GM19025 (cell line): Measurements from ENCODE around the gene MYCBP2.

ENCODE experiments used
- ATAC-seq: cut with Tn5 transposase; IDR thresholded peaks from one replicate; pipeline ENCODE4 v1.9.1; 2021; ENCODE audit warnings: mild to moderate bottlenecking, low read depth, moderate library complexity; ENCODE audit not compliant: unreplicated experiment

Gene MYCBP2

DNA sequence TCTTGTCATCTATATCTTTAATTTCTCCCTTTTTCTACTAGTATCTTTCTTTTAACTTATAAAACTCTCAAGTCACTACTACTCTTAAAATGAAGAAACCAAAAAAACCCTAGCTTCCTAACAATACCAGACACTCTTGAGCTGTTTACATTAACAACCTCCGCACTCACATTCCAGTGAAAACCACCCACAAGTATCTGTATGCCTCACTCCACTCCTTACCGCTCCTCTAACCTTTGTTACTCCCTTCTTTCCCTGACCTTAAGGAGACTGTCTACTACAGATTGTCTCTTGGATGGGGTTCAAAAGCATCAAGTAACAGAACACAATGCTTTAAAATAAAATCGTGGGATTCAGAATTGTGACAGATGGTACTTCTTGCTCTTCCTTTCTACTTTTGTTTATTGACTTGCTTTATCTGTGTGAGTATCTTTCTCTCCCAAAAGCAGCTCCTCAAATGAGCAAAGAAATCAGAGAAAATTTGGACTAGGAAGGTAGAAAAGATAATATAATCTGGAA is 189.9 kb downstream of the MYCBP2 start:
- no peak for ATAC-seq

DNA sequence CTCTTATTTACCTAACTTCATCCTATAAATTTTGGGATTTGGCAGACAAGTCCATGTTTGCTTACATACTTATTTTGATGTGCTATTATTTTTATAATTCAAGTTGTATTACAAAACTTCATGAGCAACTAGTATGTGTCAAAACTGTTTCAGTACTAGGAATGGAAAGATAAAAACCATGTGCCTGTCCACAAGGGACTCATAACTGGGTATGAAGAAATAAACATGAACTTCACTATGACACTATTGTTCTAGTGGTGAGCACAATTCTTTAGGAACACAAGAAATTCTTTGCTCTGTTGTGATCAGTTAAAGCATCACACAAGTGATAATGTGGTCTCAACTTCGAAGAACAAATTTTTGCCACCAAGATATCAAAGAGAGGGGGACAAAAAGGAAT is 202.5 kb downstream of the MYCBP2 start:
- ATAC-seq: no peak

DNA sequence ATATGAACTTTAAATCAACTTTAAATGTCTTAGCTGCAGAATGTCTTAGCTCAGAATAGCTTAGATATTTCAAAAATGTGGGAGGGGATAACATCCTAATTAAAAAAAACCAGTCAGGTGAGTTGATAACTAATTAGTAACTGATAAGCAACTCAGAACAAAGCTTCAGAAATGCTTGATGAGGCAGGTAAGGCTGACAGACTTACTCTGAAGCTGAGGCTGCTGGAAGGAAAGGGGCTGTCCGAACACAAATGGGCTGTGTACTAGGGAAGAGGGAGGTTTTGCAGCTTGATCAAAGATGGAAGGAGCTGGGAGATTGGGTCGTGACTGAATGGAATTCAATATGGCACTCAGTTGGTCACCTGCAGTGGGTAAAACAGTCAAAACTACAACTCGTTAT is 208.8 kb downstream of the MYCBP2 start:
- ATAC-seq: no peak

DNA sequence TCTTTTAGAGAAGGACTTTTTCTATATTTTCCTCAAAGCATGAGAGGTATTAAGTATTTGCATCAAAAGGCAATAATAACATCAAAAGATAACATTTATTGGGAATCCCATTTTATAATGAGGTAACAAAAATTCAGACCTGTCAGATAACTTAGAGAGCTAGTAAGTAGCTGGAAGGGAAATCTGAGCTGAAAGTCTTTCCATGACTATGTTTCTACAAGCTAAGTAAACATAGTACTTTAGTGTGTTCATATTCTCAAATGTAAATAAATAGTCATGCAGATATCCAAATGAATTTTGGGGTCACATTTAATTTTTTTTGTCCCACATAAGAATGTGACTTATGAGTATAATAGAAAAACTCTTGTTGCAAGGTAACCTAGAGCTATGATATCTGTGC is 212.6 kb downstream of the MYCBP2 start:
- ATAC-seq: no peak

DNA sequence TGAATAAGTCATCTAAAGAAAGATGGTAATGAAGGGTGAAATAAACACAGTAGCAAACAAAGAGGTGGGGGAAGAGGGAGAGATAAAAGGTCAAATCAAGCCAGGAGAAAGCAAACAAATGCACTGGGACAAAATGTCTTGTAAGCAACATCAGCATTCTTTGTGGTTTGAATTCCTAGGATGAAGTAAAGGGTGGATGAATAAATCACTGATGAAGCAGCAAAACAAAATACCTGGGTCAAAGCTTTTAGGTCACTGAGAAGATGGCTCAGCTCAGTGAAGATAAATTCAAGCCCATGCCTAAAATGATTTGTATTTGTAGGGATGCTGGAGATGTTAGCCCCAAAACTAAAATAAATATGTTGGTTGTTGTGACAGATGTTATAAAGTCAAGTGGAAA is 213.4 kb downstream of the MYCBP2 start:
- ATAC-seq: no peak

DNA sequence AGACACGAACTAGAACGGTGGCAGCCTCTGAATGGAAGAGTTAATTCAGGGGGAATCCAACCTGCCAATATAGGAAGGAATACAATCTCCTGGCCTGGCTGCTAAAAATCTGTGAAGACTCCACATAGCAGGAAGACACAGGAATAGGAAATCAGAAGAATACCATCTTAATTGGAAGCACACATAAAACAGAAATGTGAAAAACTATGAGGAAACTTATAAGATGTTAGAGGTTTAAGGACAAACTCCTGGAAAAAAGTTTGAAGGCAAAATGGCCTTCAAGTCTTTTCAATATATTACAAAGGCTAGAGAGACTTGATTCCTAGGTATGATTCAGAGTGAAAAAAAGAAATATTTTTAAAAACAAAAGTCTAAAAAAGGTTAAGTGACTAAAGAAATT is 221.8 kb downstream of the MYCBP2 start:
- no peak for ATAC-seq

DNA sequence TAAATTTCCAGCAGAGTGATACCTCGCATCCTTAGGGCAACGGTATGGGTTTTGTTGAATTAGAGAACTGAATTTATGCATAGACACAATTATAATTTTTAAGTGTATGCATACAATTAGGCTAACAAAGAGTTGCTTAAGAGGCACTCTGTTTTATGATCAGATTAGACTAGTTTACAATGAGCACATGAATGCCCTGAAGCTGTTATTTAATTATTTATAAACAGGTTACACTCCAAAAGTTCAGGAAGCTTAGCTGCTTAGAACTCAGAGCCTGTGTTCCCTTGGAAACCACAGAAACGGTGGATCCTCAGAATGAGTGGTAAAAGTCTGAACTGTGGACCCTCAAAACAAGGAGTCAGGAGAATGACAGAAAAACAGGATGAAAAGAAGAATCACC is 227.5 kb downstream of the MYCBP2 start:
- ATAC-seq: no peak

DNA sequence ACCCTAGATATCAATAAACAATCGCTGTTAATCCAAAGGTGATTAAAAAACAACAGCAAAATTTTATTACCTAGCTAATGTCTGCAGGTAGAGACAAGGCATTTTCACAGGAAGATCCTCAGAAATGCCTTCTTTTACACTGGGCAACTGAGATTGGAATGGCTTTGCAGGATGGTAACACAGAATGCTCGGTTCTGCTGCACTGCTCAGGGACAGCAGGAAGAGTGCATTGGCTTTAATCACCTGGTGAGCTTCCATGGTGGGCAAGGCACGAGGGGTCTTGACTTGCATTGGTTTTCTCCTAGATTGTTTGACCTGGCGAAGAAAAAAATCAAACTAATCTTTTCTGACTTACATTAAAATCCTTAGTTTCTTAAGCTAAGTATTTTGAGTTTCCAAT is 231.6 kb downstream of the MYCBP2 start:
- ATAC-seq: no peak

DNA sequence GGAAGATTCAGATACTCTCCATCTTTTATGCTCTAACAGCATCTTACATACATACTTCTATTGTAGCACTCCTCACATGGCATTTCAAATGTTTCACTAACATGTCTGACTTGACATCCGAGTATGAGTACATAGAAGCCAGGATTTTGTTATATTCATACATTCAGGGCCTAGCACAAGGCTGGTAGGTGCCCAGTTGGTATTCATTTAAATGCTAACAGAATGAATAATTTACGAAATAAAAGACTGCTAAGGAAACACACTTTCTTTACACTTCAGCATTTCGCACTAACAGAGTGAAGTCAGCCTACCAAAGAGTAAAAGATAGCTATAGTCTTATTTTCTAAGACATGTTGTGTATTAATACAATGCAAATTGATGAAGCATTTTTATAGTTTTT is 232.1 kb downstream of the MYCBP2 start:
- ATAC-seq: no peak

DNA sequence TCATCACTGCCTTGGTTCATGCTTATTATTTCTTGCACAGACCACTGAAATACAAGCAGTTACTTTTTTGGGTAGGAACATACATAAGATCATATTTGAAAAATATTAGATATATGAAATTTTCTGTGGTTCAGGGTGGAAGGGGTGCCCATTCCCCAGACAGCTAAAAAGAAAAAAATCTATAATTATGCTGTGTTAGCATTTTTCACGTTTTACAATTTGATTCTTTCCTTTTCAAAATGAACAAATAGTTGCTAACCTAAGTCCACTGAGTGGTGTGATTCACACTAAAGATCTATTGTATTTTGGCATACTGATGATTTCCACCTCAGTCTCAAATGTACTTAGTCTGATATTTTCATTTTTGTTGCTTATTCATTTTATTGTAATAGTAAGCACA is 233.2 kb downstream of the MYCBP2 start:
- no peak for ATAC-seq

DNA sequence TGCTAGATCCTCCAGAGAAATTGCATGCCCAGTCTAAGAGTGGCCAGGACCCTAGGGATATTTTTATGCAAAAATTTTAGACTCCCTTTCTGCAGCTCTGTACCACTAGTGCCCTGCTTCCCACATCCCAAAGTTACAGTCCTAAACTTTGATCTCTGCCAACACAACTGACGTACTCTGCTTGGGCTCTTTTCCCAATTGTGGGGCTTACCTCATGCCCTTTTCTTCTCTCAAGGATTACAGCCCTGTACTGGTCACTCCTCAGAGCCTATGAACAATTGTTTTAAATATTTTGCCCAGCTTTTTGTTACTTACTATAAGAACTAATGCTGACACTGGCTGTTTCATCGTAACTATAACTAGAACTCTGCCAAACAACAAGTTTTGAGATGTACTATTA is 242.1 kb downstream of the MYCBP2 start:
- no peak for ATAC-seq

DNA sequence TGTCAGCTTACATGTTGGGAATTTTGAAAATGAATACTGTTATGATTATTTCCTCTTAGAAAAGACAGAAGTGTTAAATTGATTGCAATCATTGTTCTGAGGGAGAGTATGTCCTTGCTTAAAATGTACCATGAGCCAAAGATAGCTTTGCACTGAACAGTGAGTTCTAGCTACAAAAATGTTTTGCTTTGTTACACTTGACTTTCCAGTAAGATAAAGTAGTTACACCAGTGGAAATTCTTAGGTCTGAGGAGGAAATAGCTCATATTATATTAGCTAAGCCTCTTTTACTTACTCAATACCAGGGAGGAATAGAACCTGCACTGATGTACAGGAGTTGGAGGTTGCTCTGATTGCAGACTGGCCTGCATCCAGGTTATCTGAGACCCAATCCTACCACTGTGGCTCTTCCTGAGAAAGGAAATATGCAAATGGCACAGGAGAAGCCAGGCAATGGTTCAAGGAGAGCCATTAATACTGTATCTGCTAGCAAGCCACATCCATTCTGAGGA is 246.9 kb downstream of the MYCBP2 start:
- no peak for ATAC-seq

DNA sequence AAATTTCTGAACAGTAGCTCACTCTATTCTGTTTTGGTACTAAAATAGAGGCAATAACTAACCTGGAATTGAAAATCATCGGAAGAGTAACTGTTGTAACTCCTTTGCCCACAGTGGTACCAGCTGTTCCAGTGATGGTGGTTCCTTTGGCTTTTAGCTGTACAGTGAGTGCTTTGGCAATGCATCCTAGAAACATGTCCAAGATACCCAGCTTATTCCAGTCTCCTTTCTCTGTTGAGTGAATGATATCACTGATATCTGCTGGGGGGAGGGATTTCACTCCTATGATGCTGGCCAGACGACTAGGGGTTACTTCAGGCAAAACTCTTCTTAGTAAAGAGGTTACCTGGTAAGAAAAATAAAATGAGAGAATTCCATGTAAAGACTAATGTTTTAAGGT is 259.4 kb downstream of the MYCBP2 start:
- no peak for ATAC-seq

DNA sequence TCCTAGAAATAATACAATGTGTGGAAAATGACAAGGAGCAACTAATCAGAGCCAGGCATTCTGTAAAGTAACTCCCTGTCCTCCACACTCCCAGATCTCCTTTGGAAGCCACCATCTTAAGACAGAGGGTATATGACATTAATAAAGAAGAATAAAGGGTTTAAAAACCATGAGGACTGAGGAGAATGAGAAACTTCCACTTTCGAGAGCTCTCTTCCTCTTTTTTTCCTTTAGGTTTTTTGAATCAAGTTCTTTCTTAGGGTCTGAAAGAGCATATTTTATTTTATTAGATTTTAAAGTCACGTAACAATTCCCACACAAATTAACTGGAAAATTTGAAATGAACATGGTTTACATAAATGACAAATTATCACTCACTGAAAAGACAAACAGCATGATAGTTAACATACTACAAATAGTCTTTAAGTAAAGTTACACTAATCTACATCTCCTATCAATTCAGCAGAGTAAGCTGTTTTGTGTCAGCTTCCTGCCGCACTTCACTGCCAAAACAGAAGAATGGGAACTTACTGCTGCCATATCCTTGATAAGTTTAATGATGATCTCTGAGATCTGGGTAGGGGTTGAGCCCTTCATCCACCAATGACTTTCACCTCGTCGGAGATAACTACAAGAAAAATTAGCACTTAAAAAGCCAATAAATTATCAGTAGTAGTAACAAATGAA is 261.3 kb downstream of the MYCBP2 start:
- ATAC-seq: no peak

DNA sequence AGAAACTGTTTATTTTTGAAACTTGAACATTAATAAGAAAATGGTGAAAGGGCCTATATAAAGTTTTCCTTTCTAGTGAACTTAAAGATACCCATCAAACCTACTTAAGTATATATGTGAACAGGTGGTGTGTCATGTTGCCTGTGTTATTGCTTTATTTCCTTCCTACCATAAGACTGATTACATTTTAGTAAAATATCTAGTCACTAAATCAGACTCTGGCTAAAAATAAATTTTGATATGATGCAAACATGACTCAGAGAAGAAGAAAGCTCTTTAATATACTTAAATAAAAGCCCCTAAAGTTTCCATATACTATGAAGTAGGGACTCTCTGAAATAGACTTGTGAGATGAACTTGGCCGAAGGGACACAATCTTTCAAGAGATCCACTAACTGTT is 264.8 kb downstream of the MYCBP2 start:
- ATAC-seq: no peak

DNA sequence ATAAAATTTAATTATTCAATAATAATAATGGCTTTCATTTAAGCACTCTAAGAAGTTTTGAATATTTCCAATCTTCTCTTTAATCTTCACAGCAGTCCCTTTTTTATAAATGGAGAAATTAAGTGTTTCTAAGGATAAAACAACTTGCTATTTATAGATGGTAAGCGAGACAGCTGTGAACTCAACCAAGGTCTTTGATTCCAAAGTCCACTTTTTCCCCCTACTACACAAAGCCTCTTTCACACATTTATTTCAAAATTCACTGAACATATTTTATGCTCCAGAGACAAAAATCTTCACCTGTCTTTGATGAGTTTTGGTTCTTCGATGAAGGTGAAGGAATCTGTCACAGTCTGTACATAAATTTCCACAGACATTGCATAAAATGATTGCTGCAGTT is 265.5 kb downstream of the MYCBP2 start:
- no peak for ATAC-seq

DNA sequence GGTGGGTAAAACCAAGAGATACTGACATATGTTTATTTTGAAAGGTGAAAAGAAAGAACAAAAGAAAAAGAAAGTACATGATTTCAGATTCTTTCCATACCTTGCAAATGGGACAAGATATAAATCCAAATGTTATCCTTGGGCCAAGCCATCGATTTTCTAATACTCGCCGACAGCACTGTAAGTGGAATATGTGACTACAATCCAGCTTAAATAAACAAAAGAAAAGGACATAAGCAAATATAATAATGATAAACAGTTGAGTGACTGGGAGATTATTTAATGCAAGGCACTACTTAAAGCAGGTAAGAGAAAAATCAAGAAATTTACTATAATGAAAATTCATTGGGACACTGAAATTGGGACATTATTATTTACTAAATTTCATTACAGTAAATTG is 270.0 kb downstream of the MYCBP2 start:
- no peak for ATAC-seq

DNA sequence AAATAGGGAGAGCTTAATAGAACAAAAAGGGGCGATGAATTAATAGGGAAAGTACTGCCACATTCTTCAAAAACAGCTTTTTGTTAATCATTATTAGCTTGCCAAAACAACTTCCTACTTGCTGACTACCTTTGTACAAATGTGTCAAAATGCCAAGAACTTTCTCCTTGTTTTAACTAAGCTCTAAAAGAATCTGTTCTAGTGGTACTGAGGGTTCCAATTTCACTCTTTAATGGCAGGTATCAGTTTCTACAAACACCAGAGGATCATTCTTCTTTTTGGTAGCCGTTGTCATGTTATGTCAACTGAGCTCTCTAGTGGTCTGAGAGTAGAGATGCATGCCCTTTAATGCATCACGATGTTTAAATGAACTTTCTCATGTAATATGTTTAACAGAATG is 270.5 kb downstream of the MYCBP2 start:
- ATAC-seq: no peak

DNA sequence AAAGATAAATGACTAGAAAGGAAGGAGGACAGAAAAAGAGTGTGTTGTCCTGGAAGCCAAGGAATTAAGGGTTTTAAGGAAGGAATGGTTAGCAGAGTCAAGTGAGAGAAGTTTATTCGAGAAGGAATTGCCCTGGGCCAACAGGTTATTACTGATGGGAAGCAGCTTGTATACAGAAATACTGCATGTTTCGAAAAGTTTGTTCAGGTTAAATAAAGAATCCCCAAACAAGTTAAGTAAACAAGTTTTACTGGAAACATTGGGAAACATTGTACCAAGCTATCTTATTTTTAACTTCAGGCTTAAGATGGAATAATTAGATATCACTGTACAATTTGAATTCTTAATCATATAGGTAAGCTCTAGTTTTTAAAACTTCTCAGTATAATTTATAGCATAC is 271.7 kb downstream of the MYCBP2 start:
- no peak for ATAC-seq

DNA sequence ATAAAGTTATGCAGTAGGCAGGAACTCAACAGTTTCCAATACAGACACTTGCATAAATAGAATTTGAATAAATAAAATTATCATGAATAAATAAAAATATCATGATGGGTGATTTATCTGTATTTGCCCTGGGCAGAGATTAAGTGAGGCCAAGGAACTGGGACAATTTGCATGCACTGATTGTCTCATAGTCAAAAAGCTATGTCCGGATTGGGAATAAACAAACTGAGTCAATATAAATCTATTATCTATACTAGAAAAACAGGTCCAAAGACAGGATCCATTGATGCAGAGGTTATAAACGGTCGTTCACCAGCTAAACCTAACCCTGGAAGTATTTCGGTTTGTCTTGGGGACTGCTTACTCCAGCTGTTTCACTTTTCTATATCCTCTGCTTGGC is 273.7 kb downstream of the MYCBP2 start:
- no peak for ATAC-seq

DNA sequence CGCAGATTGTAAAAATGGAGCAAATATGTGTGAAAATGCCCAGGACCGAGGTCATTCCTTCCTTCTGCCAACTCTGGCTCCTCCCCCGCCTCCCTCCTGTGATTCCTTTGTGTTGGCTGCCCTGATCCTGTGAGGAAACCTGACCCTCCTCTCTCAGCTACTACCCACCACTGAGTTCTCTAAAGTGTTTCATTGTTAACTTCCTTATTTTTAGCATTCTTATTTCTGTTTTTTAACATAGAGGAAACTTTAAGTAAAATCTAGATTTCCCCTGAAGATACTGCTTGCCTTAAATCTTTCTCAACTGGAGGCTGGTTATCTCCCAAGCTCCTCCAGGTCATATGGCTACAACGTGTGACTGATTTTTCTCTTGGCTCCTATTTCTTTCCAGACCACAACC is 278.2 kb downstream of the MYCBP2 start:
- ATAC-seq: no peak

DNA sequence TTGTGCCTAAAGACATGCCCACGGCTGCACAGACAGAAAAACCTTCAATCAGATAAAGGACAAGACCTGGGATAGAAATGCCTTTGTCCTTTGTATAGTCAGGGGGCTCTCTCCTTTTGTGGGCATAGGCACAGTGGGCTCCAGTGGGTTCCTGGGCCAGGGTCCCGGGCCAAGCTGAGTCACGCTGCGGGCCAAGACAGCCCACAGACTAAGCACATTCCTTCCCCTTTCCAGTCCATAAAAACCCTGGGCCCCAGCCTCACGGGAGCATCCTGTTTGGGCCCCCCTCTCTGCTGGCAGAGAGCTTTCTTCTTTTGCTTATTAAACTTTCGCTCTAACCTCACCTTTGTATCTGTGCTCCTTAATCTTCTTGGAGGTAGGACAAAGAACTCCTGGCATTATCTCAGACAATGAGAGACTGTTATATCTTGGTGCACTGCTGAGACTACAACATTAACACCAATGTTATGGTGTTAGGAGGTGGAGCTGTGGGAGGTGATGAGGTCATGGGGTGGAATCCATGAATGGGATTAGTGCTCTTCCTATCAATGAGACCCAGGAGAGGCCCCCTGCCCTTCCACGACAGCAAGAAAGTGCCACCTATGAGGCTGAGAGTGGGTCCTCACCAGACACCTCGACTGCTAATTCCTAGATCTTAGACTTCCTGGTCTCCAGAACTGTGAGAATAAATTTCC is 279.1 kb downstream of the MYCBP2 start:
- ATAC-seq: no peak
